ENCODE data around the gene AHCYL2. TPM values are rescaled to one million over a fixed set of nuclear protein-coding genes. Genes with fewer than 3 reads are reported as not detected.
A peak's percentile ranks its signal among the peaks of the same experiment; 100 is the strongest.

Gene AHCYL2
- total and polyA plus RNA-seq, 2 of the 8 experiments (the other 6 are each of a cell fraction or from before 2014, with no cell fraction given), result 20.7 to 25.4 TPM

DNA sequence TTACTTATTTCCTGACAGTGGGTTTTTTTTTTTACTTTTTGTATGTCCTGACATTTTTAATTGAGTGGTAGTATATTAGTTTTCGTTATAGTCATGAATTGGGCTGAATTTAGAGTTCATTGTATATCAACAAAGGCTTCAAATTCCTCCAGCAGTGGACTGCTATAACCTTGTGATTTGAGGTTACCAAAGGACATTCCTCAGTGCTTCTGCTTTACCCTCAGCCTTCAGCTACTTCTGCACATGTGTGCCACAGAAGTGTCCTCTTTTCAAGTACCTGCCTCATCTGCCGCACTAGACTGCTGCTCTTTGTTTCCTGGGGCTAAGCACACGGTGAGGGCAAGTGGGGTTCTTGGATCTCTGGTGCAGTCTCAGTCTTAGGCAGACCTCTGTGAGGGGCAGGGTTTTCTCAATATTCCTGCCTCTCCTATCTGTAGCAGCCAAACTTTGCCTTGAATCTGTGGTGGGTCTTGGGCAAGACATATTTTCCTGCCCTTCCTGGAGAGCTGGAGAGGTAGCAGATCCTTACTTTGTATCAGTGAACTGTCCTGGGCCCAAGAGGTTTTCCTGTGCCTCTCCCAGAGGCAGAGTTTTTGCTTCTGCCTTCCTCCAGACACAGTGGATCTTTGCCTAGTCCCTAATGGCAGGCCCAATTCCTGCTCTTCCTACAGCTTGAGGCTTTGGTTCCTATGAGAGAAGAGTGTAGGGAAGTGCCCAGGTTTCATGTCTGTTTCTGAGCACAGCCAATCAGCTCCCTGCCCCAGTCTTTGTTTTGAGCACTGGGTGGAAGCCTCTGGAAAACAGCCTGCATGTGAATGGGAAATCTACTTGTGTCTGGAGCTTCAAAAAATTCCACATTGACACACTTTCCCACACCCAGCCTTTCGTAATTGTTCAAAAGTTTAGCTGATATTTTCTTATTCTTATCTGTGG lies 170.4 kb downstream of the AHCYL2 start:
- no peak overlapping the region for H3K27ac ChIP-seq (ENCODE audit: low read depth, low read length)
- H3K79me2 ChIP-seq (ENCODE audit: control insufficient read depth in 1 of 2, insufficient read depth in 2 of 2, low read length in 2 of 2), result no peaks in the 10 kb centered on the region
- H2BK20ac ChIP-seq (ENCODE audit: low read length), result no peak overlapping the region
- no peak overlapping the region for H3K4me3 ChIP-seq (ENCODE audit: extremely low read depth in 1 of 4, insufficient read depth in 2 of 4, low read depth in 3 of 4, low read length in 4 of 4)
- FAIRE-seq, result no peak
- no peaks in the 10 kb centered on the region for H3K9me3 ChIP-seq (ENCODE audit: insufficient read depth in 2 of 2, low read depth in 1 of 2, low read length in 1 of 2)
- no peak overlapping the region for H3K9ac ChIP-seq (replicated peaks in 1 of 4; ENCODE audit: extremely low read depth in 1 of 4, low read depth in 3 of 4, low read length in 3 of 4)
- DNase-seq (ENCODE audit: low read depth in 1 of 2, low spot score in 2 of 2), result no peak
- H3K23ac ChIP-seq (ENCODE audit: insufficient read length), result no peak overlapping the region
- H3K4me1 ChIP-seq (replicated peaks in 1 of 4; ENCODE audit: control insufficient read depth in 3 of 4, insufficient read depth in 4 of 4, low read length in 3 of 4), result no peaks in the 10 kb centered on the region
- H3K18ac ChIP-seq (ENCODE audit: extremely low read depth, low read length), result 0 out of 2 replicates have a peak overlapping the region, but pooled peaks have one; percentile 22
- no peaks in the 10 kb centered on the region for H3K27me3 ChIP-seq (replicated peaks in 1 of 4; ENCODE audit: control insufficient read depth in 3 of 4, extremely low read depth in 1 of 4, insufficient read depth in 3 of 4, low read length in 3 of 4)
- H2AK5ac ChIP-seq (ENCODE audit: low read depth, low read length), result no peak overlapping the region; the same call in 1 of the 2 replicates
- no peak overlapping the region for H4K91ac ChIP-seq (replicated peaks; ENCODE audit: insufficient read length, low read length)
- H3K23me2 ChIP-seq (ENCODE audit: low read depth, low read length), result no peaks in the 10 kb centered on the region
- no peak overlapping the region for H4K5ac ChIP-seq (ENCODE audit: insufficient read length, low read depth, low read length)
- H3K56ac ChIP-seq (replicated peaks; ENCODE audit: insufficient read length, low read depth, low read length), result no peak overlapping the region
- ChIA-PET CTCF (ENCODE audit: partially characterized antibody) (interaction anchor here (0.7 to 1.6 kb wide), 4 partner anchors 8 to 75 kb away, joined by 3 to 8 read pairs (median 4); no protein-coding TSS in a partner anchor), POLR2A (ENCODE audit: partially characterized antibody) (interaction anchor here (0.6 kb wide), 1 partner anchor 72 kb away, joined by 3 read pairs; no protein-coding TSS in a partner anchor)
- no peak overlapping the region for H2BK120ac ChIP-seq (replicated peaks; ENCODE audit: low read depth, low read length)
- no peak overlapping the region for H3K4ac ChIP-seq (replicated peaks; ENCODE audit: insufficient read length, low read depth, low read length)
- no peak overlapping the region for H3K14ac ChIP-seq (ENCODE audit: insufficient read length)
- H4K20me1 ChIP-seq (replicated peaks in 1 of 2; ENCODE audit: control insufficient read depth in 1 of 2, insufficient read depth in 2 of 2, low read length in 2 of 2), result no peaks in the 10 kb centered on the region
- H3K4me2 ChIP-seq (ENCODE audit: insufficient read depth in 1 of 2, low read depth in 2 of 2, low read length in 2 of 2), result no peak overlapping the region
- H3K36me3 ChIP-seq (ENCODE audit: control insufficient read depth in 2 of 4, insufficient read depth in 4 of 4, low read length in 3 of 4), result peaks cover 0 to 9% (median 3%) of the 10 kb centered on the region in 4 experiments; a peak in 4 of 8 replicates
- no peak overlapping the region for H4K8ac ChIP-seq (ENCODE audit: extremely low read depth, insufficient read depth, low read length)
- peak overlapping the region; percentile 5; the same call in 1 of the 2 replicates for H2BK12ac ChIP-seq (ENCODE audit: low read depth, low read length)
- H2AFZ ChIP-seq (ENCODE audit: low read length), result no peak overlapping the region
- peak overlapping the region; percentile 35; the same call in 1 of the 2 replicates for H2BK5ac ChIP-seq (ENCODE audit: low read depth, low read length)
- WGBS, 2 experiments (ENCODE audit: extremely low coverage in 1 of 2, insufficient coverage in 1 of 2, insufficient read length in 1 of 2, insufficient replicate concordance in 2 of 2, low coverage in 1 of 2, low lambda C conversion rate in 2 of 2, missing lambda C conversion rate in 1 of 2), result 85% methylated on average over 4 of the region's 4 CpGs; no CpG with 5 or more reads in 1 of the 2 experiments
- no peaks in the 10 kb centered on the region for H3K79me1 ChIP-seq (ENCODE audit: low read depth, low read length)
- H2BK15ac ChIP-seq (ENCODE audit: low read length), result no peak overlapping the region
- TF ChIP-seq, protein P1, sequence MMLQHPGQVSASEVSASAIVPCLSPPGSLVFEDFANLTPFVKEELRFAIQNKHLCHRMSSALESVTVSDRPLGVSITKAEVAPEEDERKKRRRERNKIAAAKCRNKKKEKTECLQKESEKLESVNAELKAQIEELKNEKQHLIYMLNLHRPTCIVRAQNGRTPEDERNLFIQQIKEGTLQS (IDR thresholded peaks at IDR 0.05; ENCODE audit: insufficient read depth, low read depth, low read length), result no peak
- TF ChIP-seq ZNF274 (IDR thresholded peaks at IDR 0.05; ENCODE audit: borderline replicate concordance, extremely low read depth, low read length), result no peak
- TF ChIP-seq SP2 (IDR thresholded peaks at IDR 0.05; ENCODE audit: low read length), result no peak
- no peak for TF ChIP-seq MAFK (IDR thresholded peaks at IDR 0.05; ENCODE audit: low read depth, low read length)
- no peak for TF ChIP-seq SIX5 (IDR thresholded peaks at IDR 0.05; ENCODE audit: low read depth, low read length)
- TF ChIP-seq TAF7 (optimal IDR thresholded peaks at IDR 0.05; ENCODE audit: borderline replicate concordance, low read depth, low read length), result no peak
- TF ChIP-seq KDM1A (IDR thresholded peaks at IDR 0.05; ENCODE audit: borderline replicate concordance, low read length), result no peak
- no peak for TF ChIP-seq BRCA1 (IDR thresholded peaks at IDR 0.05; ENCODE audit: low read depth, low read length)
- no peak for TF ChIP-seq PHF8 (conservative IDR thresholded peaks at IDR 0.05; ENCODE audit: low read depth, low read length)
- no peak for TF ChIP-seq POLR2AphosphoS5 (IDR thresholded peaks at IDR 0.05; ENCODE audit: low read depth, low read length)
- no peak for TF ChIP-seq GTF2F1 (IDR thresholded peaks at IDR 0.05; ENCODE audit: borderline replicate concordance, low read depth, low read length)
